Stimulated activated CD4-positive, alpha-beta T cell treated with anti-CD3 and anti-CD28 coated beads, Interleukin-1b, Interleukin-23, amount 100 ng/mL, for 4 hours (primary cell): ENCODE results near the gene CERKL.

Experiments used
- DNase-seq, 2 donors: peaks; one replicate each; pipeline ENCODE4 v3.0.0-alpha.2; 2020; ENCODE audit warnings: low read depth in 2 of 2

Gene CERKL

DNA sequence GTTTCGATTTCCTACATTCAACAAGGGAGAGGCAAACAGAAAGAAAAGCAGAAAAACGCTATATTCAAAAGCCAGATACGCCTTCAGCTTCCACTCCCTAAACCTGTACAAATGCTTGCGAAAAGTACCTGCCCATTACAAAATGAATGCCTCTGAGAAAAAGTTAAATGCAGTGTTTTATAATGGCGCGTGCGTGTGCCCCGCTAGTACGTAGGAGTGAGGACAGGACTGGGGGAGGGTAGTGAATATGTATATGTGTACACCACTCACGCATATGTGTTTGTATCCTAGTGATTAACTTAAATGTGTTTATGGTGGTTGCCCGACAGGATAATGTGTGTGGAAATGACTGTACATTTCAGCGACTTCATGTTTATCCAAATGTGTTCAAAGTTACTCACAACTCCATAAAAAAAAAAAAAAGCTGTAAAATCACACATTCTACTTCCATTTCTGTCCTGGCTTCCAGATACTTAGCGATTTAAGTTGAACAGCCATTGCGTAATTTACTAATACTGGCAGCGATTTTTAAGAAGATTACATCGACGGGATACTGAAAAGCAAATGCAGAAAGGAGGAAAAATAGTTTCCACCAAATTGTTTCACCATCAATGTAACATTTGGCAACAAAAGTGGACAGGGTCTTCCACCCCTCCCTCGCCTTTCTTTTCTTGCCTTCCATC, 22.1 kb upstream of the CERKL start:
- DNase-seq, result no peak

GRCh38 chr2:181677912-181678586, 21.1 kb upstream of the CERKL start:
- peak; percentile 31 to 40 for DNase-seq

GRCh38 chr2:181675254-181675653, 18.3 kb upstream of the CERKL start:
- no peak for DNase-seq

GRCh38 chr2:181674461-181674860, 17.6 kb upstream of the CERKL start:
- DNase-seq, result no peak

DNA sequence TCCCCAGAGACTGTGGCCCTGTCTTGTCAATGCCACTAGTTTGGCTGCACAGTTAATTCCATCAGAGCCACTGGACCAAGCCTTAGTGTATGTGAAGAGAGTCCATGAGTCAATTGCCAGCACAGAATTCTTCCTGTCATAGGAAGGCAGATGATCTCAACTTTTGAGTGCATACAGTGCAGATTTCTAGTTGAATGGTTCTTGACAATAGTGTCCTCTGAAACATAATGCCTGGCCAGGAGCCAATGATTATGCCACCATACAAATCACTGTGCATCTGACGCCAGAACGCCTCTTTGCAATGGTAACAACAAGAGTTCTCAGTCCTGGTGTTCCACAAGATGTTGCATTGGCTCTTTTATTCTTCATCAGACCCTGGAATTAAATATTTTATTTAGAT, 16.3 kb upstream of the CERKL start:
- DNase-seq, result no peak

DNA sequence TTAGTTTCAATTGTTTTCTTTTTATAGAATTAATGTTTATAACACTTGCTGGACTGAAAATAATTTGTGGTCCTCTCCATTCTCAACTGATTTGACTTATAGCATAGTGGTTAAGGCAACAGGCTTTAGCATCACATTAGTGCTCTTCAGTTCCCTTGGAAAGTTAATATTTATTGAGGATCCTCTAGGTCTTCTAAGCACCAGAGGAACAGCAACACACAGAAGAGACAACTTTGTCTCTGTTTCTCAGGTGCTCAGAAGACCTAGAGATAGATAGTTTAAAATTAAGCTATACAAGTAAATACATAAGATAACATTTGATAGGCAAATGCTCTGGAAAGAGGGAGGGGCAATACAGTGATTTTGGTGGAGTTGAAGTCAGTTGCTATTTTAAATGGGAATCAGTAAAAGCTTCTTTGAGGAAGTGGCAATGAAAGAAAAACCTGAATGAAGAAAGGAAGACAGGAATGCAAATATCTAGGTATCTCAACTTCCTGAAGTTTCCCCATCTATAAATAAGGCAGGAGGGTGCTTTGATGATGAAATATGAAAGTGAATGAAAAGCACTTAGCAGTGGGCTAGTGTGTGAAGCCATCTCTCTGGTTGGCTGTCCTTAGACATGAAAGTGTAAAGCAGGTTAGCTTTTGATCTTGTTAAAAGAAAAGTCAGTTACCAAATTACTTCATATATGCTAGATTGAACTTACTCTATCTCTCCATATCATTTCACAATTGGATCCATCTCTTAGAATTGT, 15.5 kb upstream of the CERKL start:
- no peak for DNase-seq

- no peak for DNase-seq
Observed at GRCh38 chr2:181670632-181671031, 13.7 kb upstream of the CERKL start.

- no peak for DNase-seq
Observed at GRCh38 chr2:181667234-181667633, 10.3 kb upstream of the CERKL start.

- no peak for DNase-seq
Observed at GRCh38 chr2:181662287-181662686, 5.4 kb upstream of the CERKL start.

GRCh38 chr2:181660181-181660580, 3.3 kb upstream of the CERKL start:
- DNase-seq, result no peak

DNA sequence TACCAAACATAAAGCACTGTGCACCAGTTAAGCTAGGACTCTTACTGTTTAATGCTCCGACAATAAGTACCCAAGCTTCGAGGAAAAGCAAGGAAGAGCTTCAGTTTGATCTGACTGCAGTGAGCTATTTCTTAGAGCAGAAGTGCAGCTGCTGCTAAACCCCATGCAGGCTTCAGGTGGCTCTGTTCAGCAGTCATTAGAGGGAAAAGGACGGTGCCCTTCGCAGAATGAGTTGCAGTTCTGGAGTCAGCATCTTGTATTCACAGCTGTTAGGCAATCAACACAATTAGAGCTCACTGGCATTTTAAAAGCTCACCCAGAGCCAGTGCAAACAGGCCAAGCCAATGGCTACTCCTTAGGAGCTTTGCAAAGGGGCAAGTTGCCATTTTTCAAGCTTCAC, 1.5 kb upstream of the CERKL start:
- DNase-seq, result no peak

- no peak for DNase-seq
Observed at GRCh38 chr2:181657379-181657778, 474 bp upstream of the CERKL start.

GRCh38 chr2:181655519-181655918, 1.4 kb downstream of the CERKL start:
- DNase-seq, result no peak

DNA sequence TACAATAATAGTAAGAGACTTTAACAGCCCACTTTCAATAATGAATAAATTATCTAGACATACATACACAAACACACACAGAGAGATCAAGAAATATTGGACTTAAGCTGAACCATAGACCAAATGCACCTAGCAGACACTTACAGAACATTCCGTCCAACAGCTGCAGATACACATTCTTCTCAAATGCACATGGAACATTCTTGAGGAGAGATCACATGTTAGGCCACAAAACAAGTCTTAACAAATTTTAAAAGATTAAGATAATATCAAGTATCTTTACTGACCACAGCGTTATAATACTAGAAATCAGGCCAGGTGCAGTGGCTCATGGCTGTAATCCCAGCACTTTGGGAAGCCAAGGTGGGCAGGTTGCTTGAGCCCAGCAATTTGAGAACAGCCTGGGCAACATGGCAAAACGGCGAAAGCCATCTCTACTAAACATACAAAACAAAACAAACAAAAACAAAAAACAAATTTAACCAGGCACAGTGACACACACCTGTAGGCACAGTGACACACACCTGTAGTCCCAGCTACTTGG, 7.4 kb downstream of the CERKL start:
- no peak for DNase-seq

- no peak for DNase-seq
Observed at GRCh38 chr2:181648478-181649155, 8.3 kb downstream of the CERKL start.

- no peak for DNase-seq
Observed at GRCh38 chr2:181646415-181646987, 10.4 kb downstream of the CERKL start.

GRCh38 chr2:181643151-181643550, 13.8 kb downstream of the CERKL start:
- no peak for DNase-seq

DNA sequence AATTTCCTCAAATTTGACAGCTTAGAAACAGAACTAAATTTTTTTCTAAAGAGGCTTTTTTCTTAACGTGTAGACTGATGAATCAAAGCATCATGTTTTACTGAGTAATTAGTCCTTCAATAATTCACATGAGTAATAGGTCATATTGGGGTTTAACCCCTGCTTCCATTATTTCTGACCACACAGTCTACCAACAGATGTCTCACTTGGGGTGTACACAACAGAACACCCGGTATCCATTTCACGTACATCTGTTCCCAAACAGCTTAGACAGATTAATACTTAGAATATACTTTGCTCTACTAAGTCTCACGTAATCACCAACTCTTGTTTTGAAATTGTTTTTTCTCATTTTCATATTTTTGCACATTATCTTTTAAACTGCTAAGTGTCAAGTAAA, 14.8 kb downstream of the CERKL start:
- no peak for DNase-seq

GRCh38 chr2:181639686-181640085, 17.2 kb downstream of the CERKL start:
- DNase-seq, result no peak

DNA sequence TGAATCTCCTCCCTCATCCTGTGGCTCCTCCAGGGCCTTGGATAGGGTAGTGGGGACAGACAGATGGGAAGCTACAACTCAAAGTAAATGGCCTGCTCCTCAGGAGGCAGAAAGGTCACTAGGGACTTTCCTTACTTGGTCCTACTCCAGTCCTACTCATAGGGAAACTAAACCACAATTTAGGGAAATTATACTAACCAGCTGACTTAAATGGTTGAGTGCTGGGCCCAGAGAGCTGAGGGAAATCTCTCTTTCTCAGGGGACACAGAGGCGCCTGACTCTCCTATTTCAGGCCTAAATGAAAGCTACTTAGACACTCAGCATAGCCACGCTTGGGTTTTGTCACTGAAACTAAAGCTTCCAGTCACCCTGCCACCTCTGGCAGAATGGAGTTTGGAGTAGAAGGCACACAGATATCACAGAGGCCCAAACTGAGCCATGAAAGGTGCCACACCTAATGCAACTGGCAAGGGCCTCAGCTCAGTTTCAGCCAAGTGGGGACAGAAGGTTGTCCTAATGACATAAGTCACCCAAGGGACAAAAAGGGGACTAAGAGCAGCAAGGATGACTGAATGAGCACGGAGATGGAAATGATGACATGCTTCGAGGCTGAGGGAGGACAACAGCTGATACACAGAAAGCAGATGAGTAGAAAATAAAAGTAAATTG, 24.0 kb downstream of the CERKL start:
- no peak for DNase-seq
